ENCODE data around the gene CRK.

Gene CRK

DNA sequence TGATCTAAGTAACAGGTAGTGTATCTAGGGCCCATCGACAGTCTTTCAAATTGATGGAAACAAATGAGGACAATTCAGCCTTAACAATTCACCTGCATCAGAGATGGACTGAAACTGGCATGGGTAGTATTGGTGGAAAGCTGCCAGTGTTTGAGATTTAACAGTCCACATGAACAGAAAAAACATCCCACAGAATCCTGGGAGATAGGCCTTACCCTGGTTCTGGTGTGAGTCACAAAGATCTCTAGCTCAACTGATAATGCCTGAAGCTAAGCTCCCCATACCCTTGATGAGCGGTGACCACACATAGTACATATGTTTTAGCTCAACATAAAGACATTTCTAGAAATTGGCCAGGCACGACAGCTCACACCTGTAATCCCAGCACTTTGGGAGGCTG is 21.9 kb downstream of the CRK start:
- Histone ChIP-seq H3K27me3 (replicated peaks in 2 of 5; ENCODE audit: control insufficient read depth in 4 of 5, insufficient read depth in 5 of 5, low read length in 4 of 5) (no peaks in the 10 kb centered on the region), H3K36me3 (ENCODE audit: control insufficient read depth in 4 of 4, insufficient read depth in 4 of 4, low read length in 3 of 4) (peaks cover 7 to 44% (median 34%) of the 10 kb centered on the region in 4 experiments), H3K4me3 (ENCODE audit: control insufficient read depth in 1 of 7, extremely low read depth in 1 of 7, insufficient read depth in 4 of 7, low read depth in 2 of 7, low read length in 6 of 7) (no peak overlapping the region), H3K9me3 (ENCODE audit: control extremely low read depth in 1 of 5, control insufficient read depth in 4 of 5, insufficient read depth in 2 of 5, low read depth in 1 of 5, low read length in 4 of 5) (no peaks in the 10 kb centered on the region), H3K27ac (ENCODE audit: insufficient read depth in 1 of 2, low read depth in 1 of 2, low read length in 2 of 2, poor library complexity in 1 of 2, severe bottlenecking in 2 of 2) (no peak overlapping the region), H3K4me1 (ENCODE audit: control extremely low read depth in 1 of 4, control insufficient read depth in 4 of 4, insufficient read depth in 4 of 4, low read length in 3 of 4) (peaks cover 0 to 8% (median 0%) of the 10 kb centered on the region in 4 experiments)
- POLR2A ChIA-PET, result no interaction called here
- CTCF ChIA-PET, result interaction anchor here (1.2 to 1.3 kb wide), 2 partner anchors 32 to 68 kb away, joined by 3 read pairs; no protein-coding TSS in a partner anchor
- WGBS (ENCODE audit: insufficient coverage), result 100% methylated on average over 1 of the region's 3 CpGs
- DNase-seq, result no peak

DNA sequence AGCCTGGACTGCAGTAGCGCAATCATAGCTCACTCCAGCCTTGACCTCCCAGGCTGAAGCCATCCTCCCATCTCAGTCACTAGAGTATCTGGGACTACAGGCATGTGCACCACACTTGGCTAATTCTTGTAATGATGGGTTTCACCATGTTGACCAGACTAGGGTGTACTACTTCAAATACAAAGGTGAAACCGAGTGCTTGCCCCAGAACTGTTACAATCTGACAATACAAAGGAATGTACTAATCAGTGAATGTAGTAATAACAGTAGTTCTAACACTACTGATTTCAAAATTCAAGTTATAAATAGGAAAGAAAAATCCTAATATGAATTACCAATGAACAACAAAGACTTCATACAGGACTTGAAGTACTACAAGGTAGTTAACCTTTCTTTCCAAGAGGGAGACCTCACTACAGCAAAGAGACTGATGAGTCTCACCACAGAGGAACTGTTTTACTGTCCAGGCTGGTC is 24.4 kb downstream of the CRK start:
- Histone ChIP-seq H3K27ac (ENCODE audit: insufficient read depth in 1 of 2, low read depth in 1 of 2, low read length in 2 of 2, poor library complexity in 1 of 2, severe bottlenecking in 2 of 2) (no peak overlapping the region), H3K4me1 (ENCODE audit: control extremely low read depth in 1 of 4, control insufficient read depth in 4 of 4, insufficient read depth in 4 of 4, low read length in 3 of 4) (no peaks in the 10 kb centered on the region), H3K27me3 (replicated peaks in 2 of 5; ENCODE audit: control insufficient read depth in 4 of 5, insufficient read depth in 5 of 5, low read length in 4 of 5) (no peaks in the 10 kb centered on the region), H3K36me3 (ENCODE audit: control insufficient read depth in 4 of 4, insufficient read depth in 4 of 4, low read length in 3 of 4) (peaks cover 6 to 36% (median 29%) of the 10 kb centered on the region in 4 experiments), H3K9me3 (ENCODE audit: control extremely low read depth in 1 of 5, control insufficient read depth in 4 of 5, insufficient read depth in 2 of 5, low read depth in 1 of 5, low read length in 4 of 5) (no peaks in the 10 kb centered on the region), H3K4me3 (ENCODE audit: control insufficient read depth in 1 of 7, extremely low read depth in 1 of 7, insufficient read depth in 4 of 7, low read depth in 2 of 7, low read length in 6 of 7) (no peak overlapping the region)
- WGBS (ENCODE audit: insufficient coverage), result 100% methylated on average over 1 of the region's 2 CpGs
- ChIA-PET POLR2A (no interaction called here), CTCF (no interaction called here)
- no peak for DNase-seq

DNA sequence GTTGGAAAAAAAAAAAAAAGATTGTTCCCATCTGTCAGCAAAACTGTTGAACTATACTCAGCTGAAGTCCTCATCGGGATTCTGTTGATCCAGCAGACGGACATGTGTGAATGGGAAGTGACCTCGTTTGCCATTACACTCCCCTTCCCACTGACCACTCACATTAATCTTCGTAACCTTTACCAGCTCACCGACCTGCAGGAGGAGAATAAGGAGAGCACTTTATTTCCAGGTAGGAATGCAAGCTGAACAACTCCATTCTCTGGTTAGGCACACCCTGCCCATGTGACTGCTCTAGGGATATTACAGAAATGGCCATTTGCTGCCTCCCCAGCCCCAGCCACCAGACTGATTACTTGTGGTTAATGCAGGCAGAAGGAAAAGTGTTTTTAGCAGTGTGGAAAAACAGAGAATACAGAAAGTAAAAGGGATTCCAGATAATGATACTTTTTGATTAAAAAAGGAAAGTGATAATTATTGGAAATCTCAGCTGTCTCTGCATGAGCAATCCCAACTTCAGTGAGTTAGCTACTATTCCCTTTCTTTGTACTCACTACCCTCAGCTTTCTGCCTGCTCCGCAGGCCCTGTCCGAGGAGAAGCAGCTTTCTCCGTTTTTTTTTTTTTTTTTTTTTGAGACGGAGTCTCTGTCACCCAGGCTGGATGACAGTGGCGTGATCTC is 32.4 kb downstream of the CRK start:
- WGBS (ENCODE audit: insufficient coverage), result 92% methylated on average over 4 of the region's 10 CpGs

DNA sequence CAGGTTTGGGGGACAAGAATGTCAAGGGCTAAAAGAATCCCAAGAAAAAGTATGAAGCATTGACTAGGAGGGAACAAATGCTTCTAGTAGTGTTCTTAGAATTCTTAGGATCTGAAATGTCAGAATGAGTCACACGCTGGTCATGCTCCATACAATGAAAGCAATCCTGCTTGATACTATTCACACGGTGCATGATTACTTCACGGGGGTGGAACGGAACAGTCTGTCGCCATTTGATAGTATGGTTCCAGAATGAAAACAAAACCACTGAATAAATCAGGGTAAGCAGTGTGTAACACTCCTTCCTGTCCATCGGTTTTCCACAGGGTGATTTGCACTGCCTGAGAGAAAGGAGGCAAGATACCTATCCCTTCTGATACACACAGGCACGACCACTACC is 33.1 kb downstream of the CRK start:
- Histone ChIP-seq H3K27ac (ENCODE audit: insufficient read depth in 1 of 2, low read depth in 1 of 2, low read length in 2 of 2, poor library complexity in 1 of 2, severe bottlenecking in 2 of 2) (no peak overlapping the region), H3K36me3 (ENCODE audit: control insufficient read depth in 4 of 4, insufficient read depth in 4 of 4, low read length in 3 of 4) (peaks cover 12 to 45% (median 32%) of the 10 kb centered on the region in 4 experiments), H3K9me3 (ENCODE audit: control extremely low read depth in 1 of 5, control insufficient read depth in 4 of 5, insufficient read depth in 2 of 5, low read depth in 1 of 5, low read length in 4 of 5) (no peaks in the 10 kb centered on the region), H3K4me1 (ENCODE audit: control extremely low read depth in 1 of 4, control insufficient read depth in 4 of 4, insufficient read depth in 4 of 4, low read length in 3 of 4) (no peaks in the 10 kb centered on the region), H3K27me3 (replicated peaks in 2 of 5; ENCODE audit: control insufficient read depth in 4 of 5, insufficient read depth in 5 of 5, low read length in 4 of 5) (no peaks in the 10 kb centered on the region), H3K4me3 (ENCODE audit: control insufficient read depth in 1 of 7, extremely low read depth in 1 of 7, insufficient read depth in 4 of 7, low read depth in 2 of 7, low read length in 6 of 7) (no peak overlapping the region)
- no peak for DNase-seq
- POLR2A ChIA-PET, result no interaction called here
- CTCF ChIA-PET, result interaction anchor here (1.2 kb wide), 1 partner anchor 27 kb away, joined by 3 read pairs; no protein-coding TSS in a partner anchor
- WGBS (ENCODE audit: insufficient coverage), result 89% methylated on average over 5 of the region's 7 CpGs

More for the DNA sequence above, 32.4 kb downstream of the CRK start:
- no peak overlapping the region for H3K4me3 ChIP-seq (ENCODE audit: control insufficient read depth in 1 of 7, extremely low read depth in 1 of 7, insufficient read depth in 4 of 7, low read depth in 2 of 7, low read length in 6 of 7)
- ChIA-PET POLR2A (no interaction called here), CTCF (interaction anchor here (0.6 to 2.0 kb wide), 5 partner anchors 10 to 82 kb away, joined by 3 to 6 read pairs (median 4); no protein-coding TSS in a partner anchor)
- no peaks in the 10 kb centered on the region for H3K4me1 ChIP-seq (ENCODE audit: control extremely low read depth in 1 of 4, control insufficient read depth in 4 of 4, insufficient read depth in 4 of 4, low read length in 3 of 4)
- no peak for DNase-seq
- H3K9me3 ChIP-seq (ENCODE audit: control extremely low read depth in 1 of 5, control insufficient read depth in 4 of 5, insufficient read depth in 2 of 5, low read depth in 1 of 5, low read length in 4 of 5), result no peaks in the 10 kb centered on the region
- peaks cover 12 to 45% (median 32%) of the 10 kb centered on the region in 4 experiments for H3K36me3 ChIP-seq (ENCODE audit: control insufficient read depth in 4 of 4, insufficient read depth in 4 of 4, low read length in 3 of 4)
- no peaks in the 10 kb centered on the region for H3K27me3 ChIP-seq (replicated peaks in 2 of 5; ENCODE audit: control insufficient read depth in 4 of 5, insufficient read depth in 5 of 5, low read length in 4 of 5)
- no peak overlapping the region for H3K27ac ChIP-seq (ENCODE audit: insufficient read depth in 1 of 2, low read depth in 1 of 2, low read length in 2 of 2, poor library complexity in 1 of 2, severe bottlenecking in 2 of 2)

DNA sequence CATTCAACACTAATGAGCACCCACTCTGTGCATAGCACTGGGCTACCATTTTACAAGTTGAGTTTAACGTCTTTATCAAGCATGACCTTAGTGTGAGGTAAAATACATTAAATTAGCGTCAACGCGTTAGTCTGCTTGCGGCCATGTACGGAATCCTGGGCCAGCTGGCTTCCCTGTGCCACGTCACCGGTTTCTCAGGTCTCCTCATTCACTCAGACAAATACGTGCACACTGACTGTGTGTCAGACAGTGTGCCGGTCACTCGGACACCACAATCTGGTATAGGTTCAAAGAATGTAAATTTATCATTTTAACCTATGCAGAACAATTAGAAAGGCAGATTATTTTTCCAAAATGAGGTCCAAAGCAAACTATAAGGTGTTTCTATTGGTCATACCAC is 34.6 kb downstream of the CRK start:
- Histone ChIP-seq H3K27me3 (replicated peaks in 2 of 5; ENCODE audit: control insufficient read depth in 4 of 5, insufficient read depth in 5 of 5, low read length in 4 of 5) (no peaks in the 10 kb centered on the region), H3K9me3 (ENCODE audit: control extremely low read depth in 1 of 5, control insufficient read depth in 4 of 5, insufficient read depth in 2 of 5, low read depth in 1 of 5, low read length in 4 of 5) (no peaks in the 10 kb centered on the region), H3K4me1 (ENCODE audit: control extremely low read depth in 1 of 4, control insufficient read depth in 4 of 4, insufficient read depth in 4 of 4, low read length in 3 of 4) (no peaks in the 10 kb centered on the region), H3K4me3 (ENCODE audit: control insufficient read depth in 1 of 7, extremely low read depth in 1 of 7, insufficient read depth in 4 of 7, low read depth in 2 of 7, low read length in 6 of 7) (no peak overlapping the region), H3K36me3 (ENCODE audit: control insufficient read depth in 4 of 4, insufficient read depth in 4 of 4, low read length in 3 of 4) (peaks cover 12 to 45% (median 32%) of the 10 kb centered on the region in 4 experiments), H3K27ac (ENCODE audit: insufficient read depth in 1 of 2, low read depth in 1 of 2, low read length in 2 of 2, poor library complexity in 1 of 2, severe bottlenecking in 2 of 2) (no peak overlapping the region)
- POLR2A ChIA-PET, result no interaction called here
- DNase-seq, result no peak
- CTCF ChIA-PET, result no interaction called here
- WGBS (ENCODE audit: insufficient coverage), result 100% methylated on average over 6 of the region's 11 CpGs

DNA sequence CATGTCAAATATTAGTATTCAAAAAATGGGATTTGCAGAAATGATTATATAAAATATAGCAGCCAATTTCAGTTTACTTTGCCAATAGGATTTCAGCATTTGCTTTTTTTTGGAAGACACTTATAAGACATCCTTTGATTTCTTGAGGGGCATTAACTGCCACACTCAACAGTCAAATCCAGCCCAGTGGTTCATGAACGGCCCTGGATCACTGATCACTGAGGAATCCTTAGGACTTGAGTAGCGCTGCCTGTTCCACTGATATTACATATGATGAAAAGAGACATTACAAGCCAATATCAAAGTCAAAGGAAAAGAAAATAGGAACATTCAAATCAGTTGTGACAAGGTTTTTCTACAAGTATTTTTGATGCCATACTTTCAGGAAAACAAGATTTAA is 35.1 kb downstream of the CRK start:
- Histone ChIP-seq H3K27ac (ENCODE audit: insufficient read depth in 1 of 2, low read depth in 1 of 2, low read length in 2 of 2, poor library complexity in 1 of 2, severe bottlenecking in 2 of 2) (no peak overlapping the region), H3K9me3 (ENCODE audit: control extremely low read depth in 1 of 5, control insufficient read depth in 4 of 5, insufficient read depth in 2 of 5, low read depth in 1 of 5, low read length in 4 of 5) (no peaks in the 10 kb centered on the region), H3K4me3 (ENCODE audit: control insufficient read depth in 1 of 7, extremely low read depth in 1 of 7, insufficient read depth in 4 of 7, low read depth in 2 of 7, low read length in 6 of 7) (no peak overlapping the region), H3K27me3 (replicated peaks in 2 of 5; ENCODE audit: control insufficient read depth in 4 of 5, insufficient read depth in 5 of 5, low read length in 4 of 5) (no peaks in the 10 kb centered on the region), H3K4me1 (ENCODE audit: control extremely low read depth in 1 of 4, control insufficient read depth in 4 of 4, insufficient read depth in 4 of 4, low read length in 3 of 4) (no peaks in the 10 kb centered on the region), H3K36me3 (ENCODE audit: control insufficient read depth in 4 of 4, insufficient read depth in 4 of 4, low read length in 3 of 4) (peaks cover 12 to 42% (median 30%) of the 10 kb centered on the region in 4 experiments)
- POLR2A ChIA-PET, result no interaction called here
- 100% methylated on average over 1 of the region's 2 CpGs for WGBS (ENCODE audit: insufficient coverage)
- CTCF ChIA-PET, result no interaction called here
- DNase-seq, result no peak

DNA sequence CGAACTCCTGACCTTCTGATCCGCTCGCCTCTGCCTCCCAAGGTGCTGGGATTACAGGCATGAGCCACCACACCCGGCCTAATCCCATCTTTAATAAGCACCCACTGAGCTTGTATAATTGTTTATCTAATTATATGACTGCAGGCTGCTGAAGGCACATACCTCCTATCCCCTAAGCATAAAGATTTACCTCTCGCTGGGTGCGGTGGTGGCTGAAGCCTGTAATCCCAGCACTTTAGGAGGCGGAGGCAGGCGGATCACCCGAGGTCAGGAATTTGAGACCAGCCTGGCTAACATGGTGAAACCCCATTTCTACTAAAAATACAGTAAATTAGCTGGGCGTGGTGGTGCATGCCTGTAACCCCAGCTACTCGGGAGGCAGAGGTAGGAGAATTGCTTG is 35.9 kb downstream of the CRK start:
- DNase-seq, result no peak
- Histone ChIP-seq H3K9me3 (ENCODE audit: control extremely low read depth in 1 of 5, control insufficient read depth in 4 of 5, insufficient read depth in 2 of 5, low read depth in 1 of 5, low read length in 4 of 5) (no peaks in the 10 kb centered on the region), H3K36me3 (ENCODE audit: control insufficient read depth in 4 of 4, insufficient read depth in 4 of 4, low read length in 3 of 4) (peaks cover 10 to 35% (median 27%) of the 10 kb centered on the region in 4 experiments), H3K27me3 (replicated peaks in 2 of 5; ENCODE audit: control insufficient read depth in 4 of 5, insufficient read depth in 5 of 5, low read length in 4 of 5) (no peaks in the 10 kb centered on the region), H3K4me3 (ENCODE audit: control insufficient read depth in 1 of 7, extremely low read depth in 1 of 7, insufficient read depth in 4 of 7, low read depth in 2 of 7, low read length in 6 of 7) (no peak overlapping the region), H3K4me1 (ENCODE audit: control extremely low read depth in 1 of 4, control insufficient read depth in 4 of 4, insufficient read depth in 4 of 4, low read length in 3 of 4) (no peaks in the 10 kb centered on the region), H3K27ac (ENCODE audit: insufficient read depth in 1 of 2, low read depth in 1 of 2, low read length in 2 of 2, poor library complexity in 1 of 2, severe bottlenecking in 2 of 2) (no peak overlapping the region)
- WGBS (ENCODE audit: insufficient coverage), result 96% methylated on average over 9 of the region's 11 CpGs
- ChIA-PET POLR2A (no interaction called here), CTCF (no interaction called here)
